RPMI8226 (cell line): ENCODE results near the gene PRKAG2.
"Not testable (repeated sequence)": the region's sequence is repeated elsewhere in the genome, so short reads cannot be mapped to it uniquely, and the experiment has no call there.

Experiments used
- DNase-seq: peaks from one replicate; pipeline ENCODE4 v3.0.0-alpha.2; 2015

Gene PRKAG2

GRCh38 chr7:151782256-151782597, 94.7 kb downstream of the PRKAG2 start:
- not testable (repeated sequence) for DNase-seq

- DNase-seq = no peak
Observed at GRCh38 chr7:151781161-151781845, 95.6 kb downstream of the PRKAG2 start.

- no peak for DNase-seq
Observed at GRCh38 chr7:151780631-151781030, 96.3 kb downstream of the PRKAG2 start.

GRCh38 chr7:151779678-151780077, 97.2 kb downstream of the PRKAG2 start:
- no peak for DNase-seq

- no peak for DNase-seq
Observed at GRCh38 chr7:151779255-151779654, 97.7 kb downstream of the PRKAG2 start.

- DNase-seq = no peak
Observed at GRCh38 chr7:151777908-151778670, 98.8 kb downstream of the PRKAG2 start.

GRCh38 chr7:151777495-151777880, 99.4 kb downstream of the PRKAG2 start:
- DNase-seq = no peak

- DNase-seq = no peak
Observed at GRCh38 chr7:151776876-151777494, 99.9 kb downstream of the PRKAG2 start.

- no peak for DNase-seq
Observed at GRCh38 chr7:151776446-151776845, 100.5 kb downstream of the PRKAG2 start.

- no peak for DNase-seq
Observed at GRCh38 chr7:151775547-151776443, 101.1 kb downstream of the PRKAG2 start.

GRCh38 chr7:151774951-151775350, 102.0 kb downstream of the PRKAG2 start:
- DNase-seq = no peak

GRCh38 chr7:151773797-151774196, 103.1 kb downstream of the PRKAG2 start:
- no peak for DNase-seq

GRCh38 chr7:151770232-151770631, 106.7 kb downstream of the PRKAG2 start:
- no peak for DNase-seq

- DNase-seq = no peak
Observed at GRCh38 chr7:151769188-151769821, 107.6 kb downstream of the PRKAG2 start.

- no peak for DNase-seq
Observed at GRCh38 chr7:151768805-151769187, 108.1 kb downstream of the PRKAG2 start.

GRCh38 chr7:151767557-151767956, 109.4 kb downstream of the PRKAG2 start:
- DNase-seq = no peak

- no peak for DNase-seq
Observed at GRCh38 chr7:151764056-151764920, 112.6 kb downstream of the PRKAG2 start.

- no peak for DNase-seq
Observed at GRCh38 chr7:151763420-151763984, 113.4 kb downstream of the PRKAG2 start.

GRCh38 chr7:151762583-151763245, 114.2 kb downstream of the PRKAG2 start:
- no peak for DNase-seq

- no peak for DNase-seq
Observed at GRCh38 chr7:151761957-151762356, 115.0 kb downstream of the PRKAG2 start.

- no peak for DNase-seq
Observed at GRCh38 chr7:151761231-151761630, 115.7 kb downstream of the PRKAG2 start.
